ENCODE data around the gene FAF2. TPM values are rescaled to one million over a fixed set of nuclear protein-coding genes. Genes with fewer than 3 reads are reported as not detected.

FAF2 gene
- total and polyA plus RNA-seq, 2 donors, result 17.7 to 22.4 TPM

Other genes with a start within 250 kb of the FAF2 start
- 5.3 TPM for gene SIMC1, start 210.0 kb upstream of the FAF2 start, total RNA-seq
- 10.2 TPM for gene SIMC1, start 210.0 kb upstream of the FAF2 start, polyA plus RNA-seq
- gene KIAA1191, start 86.6 kb upstream of the FAF2 start, total RNA-seq, result 36.4 TPM
- gene KIAA1191, start 86.6 kb upstream of the FAF2 start, polyA plus RNA-seq, result 56.0 TPM
- gene ARL10, start 82.9 kb upstream of the FAF2 start, total RNA-seq, result 1.8 TPM
- gene ARL10, start 82.9 kb upstream of the FAF2 start, polyA plus RNA-seq, result 3.3 TPM
- gene NOP16, start 59.8 kb upstream of the FAF2 start, total RNA-seq, result 19.5 TPM
- gene NOP16, start 59.8 kb upstream of the FAF2 start, polyA plus RNA-seq, result 30.6 TPM
- 116 TPM for gene HIGD2A, start 59.6 kb upstream of the FAF2 start, total RNA-seq
- gene HIGD2A, start 59.6 kb upstream of the FAF2 start, polyA plus RNA-seq, result 161 TPM
- gene CLTB, start 31.8 kb upstream of the FAF2 start, total RNA-seq, result 93.3 TPM
- gene CLTB, start 31.8 kb upstream of the FAF2 start, polyA plus RNA-seq, result 129 TPM
- gene RNF44, start 89.0 kb downstream of the FAF2 start, total RNA-seq, result 19.3 TPM
- 54.8 TPM for gene RNF44, start 89.0 kb downstream of the FAF2 start, polyA plus RNA-seq
- gene CDHR2, start 101.0 kb downstream of the FAF2 start, total RNA-seq, result 0.33 TPM
- gene CDHR2, start 101.0 kb downstream of the FAF2 start, polyA plus RNA-seq, result 0.07 TPM
- 2.7 TPM for gene GPRIN1, start 161.8 kb downstream of the FAF2 start, total RNA-seq
- gene GPRIN1, start 161.8 kb downstream of the FAF2 start, polyA plus RNA-seq, result 0.82 TPM
- 0.05 TPM for gene SNCB, start 182.1 kb downstream of the FAF2 start, total RNA-seq
- 0.21 TPM for gene SNCB, start 182.1 kb downstream of the FAF2 start, polyA plus RNA-seq
- gene EIF4E1B, start 182.3 kb downstream of the FAF2 start, total RNA-seq, result 0.05 TPM
- 0.05 TPM for gene EIF4E1B, start 182.3 kb downstream of the FAF2 start, polyA plus RNA-seq
- 8.0 TPM for gene TSPAN17, start 199.1 kb downstream of the FAF2 start, total RNA-seq
- 26.5 TPM for gene TSPAN17, start 199.1 kb downstream of the FAF2 start, polyA plus RNA-seq